ENCODE data around the gene STAP2.
"Not testable (repeated sequence)": the region's sequence is repeated elsewhere in the genome, so short reads cannot be mapped to it uniquely, and the experiment has no call there.

STAP2 gene

GRCh38 chr19:4354897-4355296 lies 16.3 kb upstream of the STAP2 start:
- DNase-seq = no peak

GRCh38 chr19:4354282-4354681 lies 15.7 kb upstream of the STAP2 start:
- no peak for DNase-seq

GRCh38 chr19:4352701-4353121 lies 14.1 kb upstream of the STAP2 start:
- DNase-seq = peak; percentile 75

GRCh38 chr19:4350726-4351125 lies 12.1 kb upstream of the STAP2 start:
- DNase-seq = no peak

- DNase-seq = no peak
Measured at GRCh38 chr19:4350111-4350510, 11.5 kb upstream of the STAP2 start.

- DNase-seq = not testable (repeated sequence)
Measured at GRCh38 chr19:4349225-4349624, 10.6 kb upstream of the STAP2 start.

- no peak for DNase-seq
Measured at GRCh38 chr19:4347521-4347920, 8.9 kb upstream of the STAP2 start.

- no peak for DNase-seq
Measured at GRCh38 chr19:4346020-4346383, 7.4 kb upstream of the STAP2 start.

GRCh38 chr19:4345342-4346019 lies 6.9 kb upstream of the STAP2 start:
- DNase-seq = no peak

- peak; percentile 96 for DNase-seq
Measured at GRCh38 chr19:4343370-4344307, 5.0 kb upstream of the STAP2 start, which contains the start of gene MPND. Gene MPND (plus strand): TSS chr19:4343562. CDS start chr19:4343594, 32 bp downstream.

- DNase-seq = peak; percentile 92
Measured at GRCh38 chr19:4342615-4343369, 4.2 kb upstream of the STAP2 start.

- DNase-seq = no peak
Measured at GRCh38 chr19:4342314-4342614, 3.6 kb upstream of the STAP2 start.

GRCh38 chr19:4337906-4338440 lies 654 bp downstream of the STAP2 start:
- no peak for DNase-seq

GRCh38 chr19:4334929-4335570 lies 3.6 kb downstream of the STAP2 start:
- no peak for DNase-seq

GRCh38 chr19:4329858-4330257 lies 8.8 kb downstream of the STAP2 start:
- DNase-seq = no peak

- DNase-seq = peak; percentile 85
Measured at GRCh38 chr19:4328991-4329681, 9.5 kb downstream of the STAP2 start.

- DNase-seq = peak; percentile 99
Measured at GRCh38 chr19:4328243-4328990, 10.2 kb downstream of the STAP2 start.

GRCh38 chr19:4327877-4328242 lies 10.8 kb downstream of the STAP2 start:
- no peak for DNase-seq

- DNase-seq = peak; percentile 94
Measured at GRCh38 chr19:4327252-4327876, 11.3 kb downstream of the STAP2 start.

- DNase-seq = peak; percentile 51
Measured at GRCh38 chr19:4326837-4327251, 11.8 kb downstream of the STAP2 start.
